ENCODE data around the gene MAPT. TPM values are rescaled to one million over a fixed set of nuclear protein-coding genes. Genes with fewer than 3 reads are reported as not detected.
"Not testable (repeated sequence)": the region's sequence is repeated elsewhere in the genome, so short reads cannot be mapped to it uniquely, and the experiment has no call there.

The MAPT gene
- total RNA-seq, 8 experiments from 2014 or later: 1.7 to 159 (median 84.5) TPM

- H3K27ac ChIP-seq; ATAC-seq (replicated peaks in 6 of 8); H3K4me1 ChIP-seq (replicated peaks in 1 of 2); in situ Hi-C loops (cut with MboI; ENCODE audit: low pct_unique_long_range_greater_than_20kb in 2 of 9, low sequenced_read_pairs in 9 of 9, unreplicated experiment in 9 of 9); H3K4me3 ChIP-seq: not testable (repeated sequence)
These were observed 42.8 kb downstream of the MAPT start for GRCh38 chr17:45937186-45937585.

DNA sequence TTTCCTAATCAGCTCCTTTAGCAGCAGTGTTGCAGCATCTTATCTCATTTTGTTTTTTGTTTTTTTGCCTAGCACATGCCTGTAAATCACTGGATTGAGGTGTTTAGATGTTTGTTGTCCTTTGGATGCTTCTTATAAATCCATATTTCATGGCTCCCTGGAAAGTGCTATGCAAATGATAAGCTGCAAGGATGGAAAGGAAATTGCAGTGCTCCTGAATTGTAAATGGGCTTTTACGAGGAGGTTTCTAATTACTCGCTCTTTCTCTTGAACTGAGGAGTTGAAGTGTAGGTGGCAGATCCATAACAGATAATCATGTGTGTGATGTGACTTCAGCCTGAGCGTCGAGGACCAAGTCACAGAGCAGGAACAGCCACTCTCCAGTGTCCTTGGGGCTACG lies 45.0 kb downstream of the MAPT start:
- Histone ChIP-seq H3K27ac (no peak overlapping the region), H3K4me1 (replicated peaks in 1 of 2) (peaks cover 3 to 5% of the 10 kb centered on the region in 2 donors), H3K4me3 (no peak overlapping the region)
- in situ Hi-C loops (cut with MboI; ENCODE audit: low pct_unique_long_range_greater_than_20kb in 2 of 9, low sequenced_read_pairs in 9 of 9, unreplicated experiment in 9 of 9): no loop called here
- 6 to 90% (median 47%) methylated on average over 1 to 5 of the region's 5 CpGs; no CpG with 5 or more reads in 2 of the 10 experiments for WGBS, 10 experiments
- ATAC-seq (replicated peaks in 6 of 8): peak in 3 of 8 experiments; percentile 39 to 64 (median 46)

- no peak overlapping the region for H3K27ac ChIP-seq
- H3K4me3 ChIP-seq: no peak overlapping the region
- in situ Hi-C loops (cut with MboI; ENCODE audit: low pct_unique_long_range_greater_than_20kb in 2 of 9, low sequenced_read_pairs in 9 of 9, unreplicated experiment in 9 of 9): no loop called here
- WGBS, 10 experiments: 14 to 100% (median 92%) methylated on average over 1 to 4 of the region's 4 CpGs; no CpG with 5 or more reads in 3 of the 10 experiments
- ATAC-seq (replicated peaks in 6 of 8): no peak
- H3K4me1 ChIP-seq (replicated peaks in 1 of 2): peaks cover 3 to 5% of the 10 kb centered on the region in 2 donors
These were observed 45.9 kb downstream of the MAPT start for GRCh38 chr17:45940293-45940692.

DNA sequence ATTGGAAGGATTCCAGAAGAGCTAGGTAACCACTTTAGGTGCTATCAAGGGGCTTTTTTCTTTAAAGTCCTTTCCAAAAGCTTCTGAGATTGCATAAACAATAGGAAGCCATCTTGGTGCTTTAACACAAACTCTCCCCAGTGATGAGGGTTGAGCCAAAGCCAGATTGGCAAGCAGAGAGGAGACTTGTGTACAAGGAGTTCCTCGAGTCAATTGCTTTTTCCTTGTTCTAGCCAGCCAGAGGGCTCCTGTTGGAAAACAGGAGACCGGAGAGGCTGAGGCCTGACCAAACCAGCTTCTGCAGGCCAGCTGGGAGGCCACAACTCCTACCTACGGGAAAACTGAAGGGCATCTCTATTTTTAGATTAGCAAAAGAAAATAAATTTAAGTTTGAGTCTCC lies 46.5 kb downstream of the MAPT start:
- in situ Hi-C loops (cut with MboI; ENCODE audit: low pct_unique_long_range_greater_than_20kb in 2 of 9, low sequenced_read_pairs in 9 of 9, unreplicated experiment in 9 of 9): no loop called here
- 8 to 89% (median 70%) methylated on average over 1 to 3 of the region's 3 CpGs; no CpG with 5 or more reads in 4 of the 10 experiments for WGBS, 10 experiments
- H3K4me1 ChIP-seq (replicated peaks in 1 of 2): peaks cover 3 to 5% of the 10 kb centered on the region in 2 donors
- no peak overlapping the region for H3K27ac ChIP-seq
- ATAC-seq (replicated peaks in 6 of 8): no peak
- H3K4me3 ChIP-seq: no peak overlapping the region

DNA sequence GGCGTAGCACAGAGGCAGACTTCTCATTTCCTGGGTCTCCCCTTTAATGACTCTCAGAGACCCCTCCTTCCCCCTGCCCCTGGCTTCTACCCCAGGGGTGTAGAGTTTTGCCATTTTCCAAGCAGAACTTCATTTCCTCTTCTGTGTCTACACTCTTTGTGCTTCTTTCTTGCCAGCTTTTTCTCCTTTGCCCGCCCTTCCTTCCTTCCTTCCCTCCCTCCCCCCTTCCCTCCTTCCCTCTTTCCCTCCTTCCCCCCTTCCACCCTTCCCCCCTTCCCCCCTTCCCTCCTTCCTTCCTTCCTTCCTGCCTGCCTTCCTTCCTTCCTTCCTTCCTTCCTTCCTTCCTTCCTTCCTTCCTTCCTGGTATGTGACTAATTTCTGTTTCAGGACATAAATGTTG lies 47.0 kb downstream of the MAPT start:
- ATAC-seq (replicated peaks in 6 of 8): no peak
- Histone ChIP-seq H3K27ac (no peak overlapping the region), H3K4me3 (no peak overlapping the region), H3K4me1 (replicated peaks in 1 of 2) (peaks cover 3 to 5% of the 10 kb centered on the region in 2 donors)
- 0 to 33% (median 0%) methylated on average over 1 of the region's 2 CpGs; no CpG with 5 or more reads in 6 of the 10 experiments for WGBS, 10 experiments
- in situ Hi-C loops (cut with MboI; ENCODE audit: low pct_unique_long_range_greater_than_20kb in 2 of 9, low sequenced_read_pairs in 9 of 9, unreplicated experiment in 9 of 9): no loop called here

DNA sequence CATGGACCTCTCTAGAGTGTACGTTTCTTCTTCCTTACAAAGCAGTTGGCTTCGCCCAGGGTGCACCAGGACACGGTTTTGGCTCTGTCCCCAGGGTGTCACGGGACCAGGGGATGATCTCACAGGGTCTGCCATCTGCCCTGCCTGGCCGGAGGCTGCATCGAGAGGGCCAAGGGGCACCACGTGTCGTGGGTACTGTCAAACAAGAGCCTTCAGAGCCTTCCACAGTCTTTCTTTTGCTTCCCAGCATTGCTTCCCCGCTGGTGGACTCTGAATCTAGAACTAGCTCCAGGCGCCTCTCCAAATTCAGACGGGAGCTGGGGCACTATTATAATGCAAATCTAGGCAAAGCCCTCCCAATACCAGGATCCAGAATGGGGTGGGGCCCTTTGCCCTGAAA lies 47.9 kb downstream of the MAPT start:
- 0 to 82% (median 12%) methylated on average over 2 to 9 of the region's 11 CpGs; no CpG with 5 or more reads in 3 of the 10 experiments for WGBS, 10 experiments
- peak; percentile 59 to 84 (median 74) for ATAC-seq (replicated peaks in 6 of 8)
- in situ Hi-C loops (cut with MboI; ENCODE audit: low pct_unique_long_range_greater_than_20kb in 2 of 9, low sequenced_read_pairs in 9 of 9, unreplicated experiment in 9 of 9): no loop called here
- H3K4me1 ChIP-seq (replicated peaks in 1 of 2): peaks cover 3 to 5% of the 10 kb centered on the region in 2 donors
- H3K4me3 ChIP-seq: no peak overlapping the region
- H3K27ac ChIP-seq: no peak overlapping the region

- no peak overlapping the region for H3K27ac ChIP-seq
- 0 to 100% (median 90%) methylated on average over 1 to 3 of the region's 4 CpGs; no CpG with 5 or more reads in 1 of the 10 experiments for WGBS, 10 experiments
- in situ Hi-C loops (cut with MboI; ENCODE audit: low pct_unique_long_range_greater_than_20kb in 2 of 9, low sequenced_read_pairs in 9 of 9, unreplicated experiment in 9 of 9): no loop called here
- no peak for ATAC-seq (replicated peaks in 6 of 8)
- peaks cover 3 to 11% of the 10 kb centered on the region in 2 donors for H3K4me1 ChIP-seq (replicated peaks in 1 of 2)
- H3K4me3 ChIP-seq: no peak overlapping the region
These were observed 52.5 kb downstream of the MAPT start for GRCh38 chr17:45946841-45947256.

GRCh38 chr17:45948498-45948880 lies 54.1 kb downstream of the MAPT start:
- Histone ChIP-seq H3K4me3 (no peak overlapping the region), H3K27ac (no peak overlapping the region), H3K4me1 (replicated peaks in 1 of 2) (peaks cover 0 to 6% of the 10 kb centered on the region in 2 donors)
- WGBS, 10 experiments: 31 to 100% (median 86%) methylated on average over 1 to 2 of the region's 2 CpGs; no CpG with 5 or more reads in 1 of the 10 experiments
- in situ Hi-C loops (cut with MboI; ENCODE audit: low pct_unique_long_range_greater_than_20kb in 2 of 9, low sequenced_read_pairs in 9 of 9, unreplicated experiment in 9 of 9): no loop called here
- ATAC-seq (replicated peaks in 6 of 8): no peak

- Histone ChIP-seq H3K4me1 (replicated peaks in 1 of 2) (peaks cover 0 to 6% of the 10 kb centered on the region in 2 donors), H3K4me3 (no peak overlapping the region), H3K27ac (no peak overlapping the region)
- peak; percentile 84 to 99 (median 95) for ATAC-seq (replicated peaks in 6 of 8)
- in situ Hi-C loops (cut with MboI; ENCODE audit: low pct_unique_long_range_greater_than_20kb in 2 of 9, low sequenced_read_pairs in 9 of 9, unreplicated experiment in 9 of 9): no loop called here
- 0 to 80% (median 30%) methylated on average over 1 to 12 of the region's 34 CpGs for WGBS, 10 experiments
These were observed 54.7 kb downstream of the MAPT start for GRCh38 chr17:45948881-45949624.

DNA sequence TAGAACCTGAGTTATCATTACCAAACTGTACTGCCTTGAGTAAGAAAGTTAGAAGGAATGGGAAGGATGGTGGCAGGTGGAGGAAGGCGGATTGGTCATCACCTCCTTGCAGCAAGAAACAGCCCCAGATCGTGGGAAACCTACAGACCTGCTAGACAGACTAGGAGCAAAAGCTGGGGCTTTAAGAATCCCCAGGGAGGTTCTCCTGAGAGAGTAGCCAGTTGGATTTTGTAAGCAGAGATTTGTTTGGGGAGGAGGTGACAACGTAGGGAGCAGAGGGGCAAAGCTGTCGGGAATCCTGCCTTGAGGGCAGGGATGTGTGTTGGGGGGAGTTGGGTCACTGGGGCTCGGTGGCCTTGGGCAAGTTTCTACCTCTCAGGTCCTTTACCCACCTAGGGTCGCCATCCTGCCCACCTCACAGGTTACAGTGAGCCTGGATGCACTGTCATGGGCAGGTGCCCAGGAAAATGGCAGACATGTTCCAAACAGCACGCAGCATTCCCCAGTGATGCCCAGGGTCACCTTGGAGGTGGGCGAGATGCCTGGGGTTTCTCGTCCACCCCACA lies 55.5 kb downstream of the MAPT start:
- WGBS, 10 experiments: 20 to 100% (median 77%) methylated on average over 1 to 3 of the region's 9 CpGs; no CpG with 5 or more reads in 2 of the 10 experiments
- H3K27ac ChIP-seq: no peak overlapping the region
- H3K4me1 ChIP-seq (replicated peaks in 1 of 2): peaks cover 0 to 6% of the 10 kb centered on the region in 2 donors
- ATAC-seq (replicated peaks in 6 of 8): no peak
- no peak overlapping the region for H3K4me3 ChIP-seq
- in situ Hi-C loops (cut with MboI; ENCODE audit: low pct_unique_long_range_greater_than_20kb in 2 of 9, low sequenced_read_pairs in 9 of 9, unreplicated experiment in 9 of 9): no loop called here

- no peak overlapping the region for H3K27ac ChIP-seq
- in situ Hi-C loops (cut with MboI; ENCODE audit: low pct_unique_long_range_greater_than_20kb in 2 of 9, low sequenced_read_pairs in 9 of 9, unreplicated experiment in 9 of 9): no loop called here
- no peak overlapping the region for H3K4me3 ChIP-seq
- 13 to 100% (median 85%) methylated on average over 1 to 6 of the region's 8 CpGs; no CpG with 5 or more reads in 3 of the 10 experiments for WGBS, 10 experiments
- H3K4me1 ChIP-seq (replicated peaks in 1 of 2): peaks cover 0 to 6% of the 10 kb centered on the region in 2 donors
- ATAC-seq (replicated peaks in 6 of 8): no peak
These were observed 56.5 kb downstream of the MAPT start for GRCh38 chr17:45950888-45951287.

- WGBS, 10 experiments: 22 to 60% (median 50%) methylated on average over 2 to 7 of the region's 10 CpGs; no CpG with 5 or more reads in 3 of the 10 experiments
- ATAC-seq (replicated peaks in 6 of 8): no peak
- H3K4me1 ChIP-seq (replicated peaks in 1 of 2): peaks cover 0 to 6% of the 10 kb centered on the region in 2 donors
- H3K4me3 ChIP-seq: no peak overlapping the region
- in situ Hi-C loops (cut with MboI; ENCODE audit: low pct_unique_long_range_greater_than_20kb in 2 of 9, low sequenced_read_pairs in 9 of 9, unreplicated experiment in 9 of 9): no loop called here
- H3K27ac ChIP-seq: no peak overlapping the region
These were observed 57.0 kb downstream of the MAPT start for GRCh38 chr17:45951403-45951802.

DNA sequence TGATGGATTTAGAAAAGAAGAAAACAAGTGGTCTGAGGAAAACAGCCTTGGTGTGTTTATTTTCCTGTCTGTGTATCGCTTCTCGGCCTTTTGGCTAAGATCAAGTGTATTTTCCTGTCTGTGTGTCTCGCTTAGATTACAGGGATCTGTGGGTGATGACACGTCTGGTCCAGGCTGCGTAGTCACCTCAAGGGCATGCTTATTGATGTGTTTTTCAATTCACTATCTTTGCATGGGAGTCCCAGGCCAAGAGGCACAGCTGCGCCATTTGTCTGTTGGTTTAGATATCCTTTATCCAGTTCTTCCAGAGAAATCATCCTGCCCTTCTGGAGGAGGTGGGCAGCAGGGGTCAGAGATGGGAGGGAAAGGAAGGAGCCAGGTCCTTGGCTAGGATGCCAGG lies 57.6 kb downstream of the MAPT start:
- in situ Hi-C loops (cut with MboI; ENCODE audit: low pct_unique_long_range_greater_than_20kb in 2 of 9, low sequenced_read_pairs in 9 of 9, unreplicated experiment in 9 of 9): no loop called here
- WGBS, 10 experiments: 44 to 93% (median 80%) methylated on average over 1 to 6 of the region's 6 CpGs; no CpG with 5 or more reads in 4 of the 10 experiments
- Histone ChIP-seq H3K4me3 (no peak overlapping the region), H3K27ac (no peak overlapping the region), H3K4me1 (replicated peaks in 1 of 2) (peaks cover 0 to 6% of the 10 kb centered on the region in 2 donors)
- ATAC-seq (replicated peaks in 6 of 8): peak in 2 of 8 experiments; percentile 28 to 39
